Hepatocyte (in vitro differentiated cells): ENCODE results near the gene F12. TPM values are rescaled to one million over a fixed set of nuclear protein-coding genes. Genes with fewer than 3 reads are reported as not detected.

ENCODE experiments used
- DNase-seq: peaks from one replicate; pipeline ENCODE4 v3.0.0-alpha.2; 2016; ENCODE audit warnings: low spot score
- H2AFZ ChIP-seq: fragments of 200-600 bp; sonication (generic); 2 replicates; pipeline ENCODE4 v1.6.0; 2016; ENCODE audit warnings: antibody characterized with exemption, mild to moderate bottlenecking
- H3K27ac ChIP-seq: fragments of 200-600 bp; sonication (generic); 2 replicates; pipeline ENCODE4 v1.5.1; 2016; ENCODE audit warnings: mild to moderate bottlenecking
- H3K27me3 ChIP-seq: fragments of 200-600 bp; sonication (generic); 2 replicates; pipeline ENCODE4 v1.6.1; 2016
- H3K36me3 ChIP-seq: fragments of 200-600 bp; sonication (generic); replicated peaks from 2 replicates; pipeline ENCODE4 v1.5.1; 2016; ENCODE audit warnings: low read depth; ENCODE audit not compliant: insufficient read depth
- H3K4me1 ChIP-seq: fragments of 200-600 bp; sonication (generic); 2 replicates; pipeline ENCODE4 v1.5.1; 2016; ENCODE audit warnings: mild to moderate bottlenecking, moderate library complexity; ENCODE audit not compliant: insufficient read depth
- H3K4me2 ChIP-seq: fragments of 200-600 bp; sonication (generic); 2 replicates; pipeline ENCODE4 v1.6.0; 2016
- H3K4me3 ChIP-seq: fragments of 200-600 bp; sonication (generic); 2 replicates; pipeline ENCODE4 v1.5.1; 2016; ENCODE audit warnings: mild to moderate bottlenecking
- H3K79me2 ChIP-seq: fragments of 200-600 bp; sonication (generic); 2 replicates; pipeline ENCODE4 v1.6.0; 2017; ENCODE audit warnings: mild to moderate bottlenecking
- H3K9me2 ChIP-seq: fragments of 200-600 bp; sonication (generic); replicated peaks from 2 replicates; pipeline ENCODE4 v1.6.0; 2017; ENCODE audit warnings: mild to moderate bottlenecking; ENCODE audit not compliant: insufficient read depth
- H3K9me3 ChIP-seq: fragments of 200-600 bp; sonication (generic); 2 replicates; pipeline ENCODE4 v1.5.1; 2016; ENCODE audit warnings: low read depth, mild to moderate bottlenecking
- H4K20me1 ChIP-seq: fragments of 200-600 bp; sonication (generic); 2 replicates; pipeline ENCODE4 v1.6.0; 2016; ENCODE audit warnings: mild to moderate bottlenecking; ENCODE audit not compliant: insufficient read depth, poor library complexity, severe bottlenecking
- CTCF ChIP-seq: fragments of 200-600 bp; sonication (generic); IDR thresholded peaks from 2 replicates; pipeline ENCODE4 v1.5.1; 2016; ENCODE audit warnings: antibody characterized with exemption, mild to moderate bottlenecking; ENCODE audit not compliant: poor library complexity
- EZH2 ChIP-seq: fragments of 200-600 bp; sonication (generic); IDR thresholded peaks from 2 replicates; pipeline ENCODE4 v1.6.1; 2016; ENCODE audit warnings: antibody characterized with exemption, mild to moderate bottlenecking, borderline replicate concordance
- EZH2phosphoT487 ChIP-seq: fragments of 200-600 bp; sonication (generic); IDR thresholded peaks from one replicate; pipeline ENCODE4 v1.6.1; 2018; ENCODE audit warnings: antibody characterized with exemption, mild to moderate bottlenecking, low read depth, moderate library complexity; ENCODE audit not compliant: unreplicated experiment, severe bottlenecking
- WGBS: methylation state at CpG from one replicate; pipeline ENCODE4 v1.1.6; 2016; ENCODE audit warnings: low lambda C conversion rate; ENCODE audit errors: missing lambda C conversion rate; 5-methylcytosine and 5-hydroxymethylcytosine counted together
- polyA plus RNA-seq: library from polyadenylated mRNA; unstranded; fragments of >200 nt; fragmentation: Nextera tagmentation; extraction: Ambion mirVana; gene quantifications from 2 replicates; pipeline ENCODE4 v1.2.1, GENCODE V29; 2016
- total RNA-seq: library from RNA; depleted of rRNA; stranded (reverse); fragments of >200 nt; gene quantifications from 2 replicates; pipeline ENCODE4 v1.2.3, GENCODE V29; 2014

Gene F12
- total and polyA plus RNA-seq, 2 experiments from 2014 or later, result 18.2 to 46.6 TPM

- no peaks in the 10 kb centered on the region for H3K27me3 ChIP-seq
- H3K36me3 ChIP-seq, result no peaks in the 10 kb centered on the region
- peaks cover 20% of the 10 kb centered on the region for H3K79me2 ChIP-seq
- H4K20me1 ChIP-seq, result peaks cover 7% of the 10 kb centered on the region
- no peaks in the 10 kb centered on the region for H3K9me2 ChIP-seq
- H3K4me3 ChIP-seq, result no peak overlapping the region
- DNase-seq, result no peak
- peak overlapping the region; percentile 69 for H3K27ac ChIP-seq
- no peak overlapping the region for H2AFZ ChIP-seq
- no peak for TF ChIP-seq CTCF
- peaks cover 15% of the 10 kb centered on the region for H3K4me1 ChIP-seq
- H3K9me3 ChIP-seq, result no peaks in the 10 kb centered on the region
- 80% methylated on average over 3 of the region's 3 CpGs for WGBS
- peak overlapping the region; percentile 44 for H3K4me2 ChIP-seq
Measured at GRCh38 chr5:177354256-177354655, 55.1 kb downstream of the F12 start.

GRCh38 chr5:177353093-177353492, 56.3 kb downstream of the F12 start:
- TF ChIP-seq EZH2 (no peak), EZH2phosphoT487 (no peak), CTCF (no peak)
- peaks cover 32% of the 10 kb centered on the region for H3K79me2 ChIP-seq
- H2AFZ ChIP-seq, result no peak overlapping the region
- no peaks in the 10 kb centered on the region for H3K9me3 ChIP-seq
- no peak for DNase-seq
- no peak overlapping the region for H3K27ac ChIP-seq
- H4K20me1 ChIP-seq, result peaks cover 7% of the 10 kb centered on the region
- no peaks in the 10 kb centered on the region for H3K27me3 ChIP-seq
- H3K9me2 ChIP-seq, result no peaks in the 10 kb centered on the region
- no peak overlapping the region for H3K4me3 ChIP-seq
- H3K4me1 ChIP-seq, result peaks cover 20% of the 10 kb centered on the region
- no peaks in the 10 kb centered on the region for H3K36me3 ChIP-seq
- 92% methylated on average over 5 of the region's 5 CpGs for WGBS
- H3K4me2 ChIP-seq, result no peak overlapping the region

Other genes with a start within 250 kb of the F12 start
- 25.7 and 30.3 TPM in 2 replicates for gene RAB24, start 105.8 kb downstream of the F12 start, total RNA-seq
- 64.6 and 76.6 TPM in 2 replicates for gene RAB24, start 105.8 kb downstream of the F12 start, polyA plus RNA-seq
- 228 and 245 TPM in 2 replicates for gene PRELID1, start 105.8 kb downstream of the F12 start, total RNA-seq
- gene PRELID1, start 105.8 kb downstream of the F12 start, polyA plus RNA-seq, result 255 and 282 TPM in 2 replicates
- 14.0 and 22.3 TPM in 2 replicates for gene MXD3, start 97.7 kb downstream of the F12 start, total RNA-seq
- gene MXD3, start 97.7 kb downstream of the F12 start, polyA plus RNA-seq, result 11.9 and 16.5 TPM in 2 replicates
- gene LMAN2, start 57.9 kb downstream of the F12 start, total RNA-seq, result 357 and 366 TPM in 2 replicates
- gene LMAN2, start 57.9 kb downstream of the F12 start, polyA plus RNA-seq, result 381 and 391 TPM in 2 replicates
- gene RGS14, start 51.6 kb downstream of the F12 start, total RNA-seq, result 26.1 and 36.5 TPM in 2 replicates
- gene RGS14, start 51.6 kb downstream of the F12 start, polyA plus RNA-seq, result 30.7 and 37.0 TPM in 2 replicates
- gene SLC34A1, start 25.1 kb downstream of the F12 start, total RNA-seq, result 0.12 TPM in 1 of 2 replicates, not detected in the other
- 0.33 TPM in 1 of 2 replicates, not detected in the other for gene SLC34A1, start 25.1 kb downstream of the F12 start, polyA plus RNA-seq
- not detected in 2 replicates for gene PFN3, start 8.9 kb downstream of the F12 start, total RNA-seq
- gene PFN3, start 8.9 kb downstream of the F12 start, polyA plus RNA-seq, result not detected in 2 replicates
- 29.3 and 31.6 TPM in 2 replicates for gene GRK6, start 17.1 kb upstream of the F12 start, total RNA-seq
- 27.3 and 31.1 TPM in 2 replicates for gene GRK6, start 17.1 kb upstream of the F12 start, polyA plus RNA-seq
- gene PRR7, start 37.2 kb upstream of the F12 start, total RNA-seq, result 4.8 TPM in 2 replicates
- gene PRR7, start 37.2 kb upstream of the F12 start, polyA plus RNA-seq, result 11.7 and 14.3 TPM in 2 replicates
- gene DBN1, start 64.1 kb upstream of the F12 start, total RNA-seq, result 83.7 and 107 TPM in 2 replicates
- 116 and 122 TPM in 2 replicates for gene DBN1, start 64.1 kb upstream of the F12 start, polyA plus RNA-seq
- 43.5 and 57.1 TPM in 2 replicates for gene PDLIM7, start 88.0 kb upstream of the F12 start, total RNA-seq
- gene PDLIM7, start 88.0 kb upstream of the F12 start, polyA plus RNA-seq, result 143 and 156 TPM in 2 replicates
- gene DOK3, start 100.3 kb upstream of the F12 start, total RNA-seq, result 3.3 and 3.5 TPM in 2 replicates
- gene DOK3, start 100.3 kb upstream of the F12 start, polyA plus RNA-seq, result 2.6 and 3.1 TPM in 2 replicates
- gene DDX41, start 107.4 kb upstream of the F12 start, total RNA-seq, result 45.0 and 65.9 TPM in 2 replicates
- gene DDX41, start 107.4 kb upstream of the F12 start, polyA plus RNA-seq, result 42.8 and 50.7 TPM in 2 replicates
- gene FAM193B, start 145.0 kb upstream of the F12 start, total RNA-seq, result 31.4 and 67.6 TPM in 2 replicates
- 76.1 and 136 TPM in 2 replicates for gene FAM193B, start 145.0 kb upstream of the F12 start, polyA plus RNA-seq
- 171 and 187 TPM in 2 replicates for gene TMED9, start 182.6 kb upstream of the F12 start, total RNA-seq
- 512 and 519 TPM in 2 replicates for gene TMED9, start 182.6 kb upstream of the F12 start, polyA plus RNA-seq
- 28.5 and 29.2 TPM in 2 replicates for gene B4GALT7, start 190.6 kb upstream of the F12 start, total RNA-seq
- 60.7 and 67.6 TPM in 2 replicates for gene B4GALT7, start 190.6 kb upstream of the F12 start, polyA plus RNA-seq